Smooth muscle cell (in vitro differentiated cells): ENCODE measurements around the gene TLN1. TPM values are rescaled to one million over a fixed set of nuclear protein-coding genes. Genes with fewer than 3 reads are reported as not detected.

ENCODE experiments used
- DNase-seq: peaks from one replicate; lab custom pipeline; 2025; ENCODE audit not compliant: unreplicated experiment; lab: John Stamatoyannopoulos, UW
- H2AFZ ChIP-seq: fragments of 200-600 bp; sonication (generic); 2 replicates; pipeline ENCODE4 v1.6.0; 2016; ENCODE audit warnings: antibody characterized with exemption, low read depth, mild to moderate bottlenecking
- H3F3A ChIP-seq: fragments of 200-600 bp; sonication (generic); 2 replicates; pipeline ENCODE4 v1.6.0; 2017; ENCODE audit warnings: antibody characterized with exemption, low read depth
- H3K27ac ChIP-seq: fragments of 200-600 bp; sonication (generic); 2 replicates; pipeline ENCODE4 v1.5.1; 2016; ENCODE audit warnings: low read depth, mild to moderate bottlenecking
- H3K27me3 ChIP-seq: fragments of 200-600 bp; sonication (generic); 2 replicates; pipeline ENCODE4 v1.6.1; 2016; ENCODE audit warnings: low read depth, mild to moderate bottlenecking
- H3K36me3 ChIP-seq: fragments of 200-600 bp; sonication (generic); 2 replicates; pipeline ENCODE4 v1.5.1; 2016; ENCODE audit warnings: low read depth
- H3K4me1 ChIP-seq: fragments of 200-600 bp; sonication (generic); 2 replicates; pipeline ENCODE4 v1.5.1; 2016; ENCODE audit warnings: low read depth
- H3K4me2 ChIP-seq: fragments of 200-600 bp; sonication (generic); 2 replicates; pipeline ENCODE4 v1.6.0; 2016; ENCODE audit warnings: mild to moderate bottlenecking
- H3K4me3 ChIP-seq: fragments of 200-600 bp; sonication (generic); 2 replicates; pipeline ENCODE4 v1.5.1; 2016; ENCODE audit warnings: mild to moderate bottlenecking
- H3K79me2 ChIP-seq: fragments of 200-600 bp; sonication (generic); 2 replicates; pipeline ENCODE4 v1.6.0; 2016; ENCODE audit warnings: low read depth, mild to moderate bottlenecking
- H3K9ac ChIP-seq: fragments of 200-600 bp; sonication (generic); 2 replicates; pipeline ENCODE4 v1.6.0; 2016; ENCODE audit warnings: low read depth
- H3K9me3 ChIP-seq: fragments of 200-600 bp; sonication (generic); replicated peaks from 2 replicates; pipeline ENCODE4 v1.5.1; 2016; ENCODE audit warnings: low read depth
- H4K20me1 ChIP-seq: fragments of 200-600 bp; sonication (generic); 2 replicates; pipeline ENCODE4 v1.6.0; 2016; ENCODE audit warnings: low read depth
- CTCF ChIP-seq: fragments of 200-600 bp; sonication (generic); IDR thresholded peaks from 2 replicates; pipeline ENCODE4 v1.5.1; 2017; ENCODE audit warnings: borderline replicate concordance, mild to moderate bottlenecking, antibody characterized with exemption; ENCODE audit not compliant: insufficient read depth, poor library complexity, severe bottlenecking
- WGBS: methylation state at CpG from one replicate; pipeline ENCODE4 v1.1.7; 2016; ENCODE audit warnings: low lambda C conversion rate; 5-methylcytosine and 5-hydroxymethylcytosine counted together
- polyA plus RNA-seq: library from polyadenylated mRNA; unstranded; fragments of >200 nt; fragmentation: Nextera tagmentation; extraction: Ambion mirVana; gene quantifications from 2 replicates; pipeline ENCODE4 v1.2.1, GENCODE V29; 2016
- total RNA-seq: library from RNA; depleted of rRNA; stranded (reverse); fragments of >200 nt; gene quantifications from 2 replicates; pipeline ENCODE4 v1.2.3, GENCODE V29; 2014

The TLN1 gene
- total and polyA plus RNA-seq, 2 experiments from 2014 or later: 130 to 145 TPM

GRCh38 chr9:35769763-35770162 lies 37.8 kb upstream of the TLN1 start:
- H3K4me1 ChIP-seq: peaks cover under 1% of the 10 kb centered on the region
- H3K9ac ChIP-seq: no peak overlapping the region
- H3K9me3 ChIP-seq: no peaks in the 10 kb centered on the region
- no peak overlapping the region for H3K4me3 ChIP-seq
- H3K4me2 ChIP-seq: no peak overlapping the region
- H3K27me3 ChIP-seq: no peaks in the 10 kb centered on the region
- TF ChIP-seq CTCF: no peak
- no peaks in the 10 kb centered on the region for H3K79me2 ChIP-seq
- H3F3A ChIP-seq: no peaks in the 10 kb centered on the region
- H2AFZ ChIP-seq: no peak overlapping the region
- WGBS: 78% methylated on average over 1 of the region's 1 CpG
- H3K36me3 ChIP-seq: no peaks in the 10 kb centered on the region
- H3K27ac ChIP-seq: no peak overlapping the region
- no peaks in the 10 kb centered on the region for H4K20me1 ChIP-seq
- DNase-seq: no peak

DNA sequence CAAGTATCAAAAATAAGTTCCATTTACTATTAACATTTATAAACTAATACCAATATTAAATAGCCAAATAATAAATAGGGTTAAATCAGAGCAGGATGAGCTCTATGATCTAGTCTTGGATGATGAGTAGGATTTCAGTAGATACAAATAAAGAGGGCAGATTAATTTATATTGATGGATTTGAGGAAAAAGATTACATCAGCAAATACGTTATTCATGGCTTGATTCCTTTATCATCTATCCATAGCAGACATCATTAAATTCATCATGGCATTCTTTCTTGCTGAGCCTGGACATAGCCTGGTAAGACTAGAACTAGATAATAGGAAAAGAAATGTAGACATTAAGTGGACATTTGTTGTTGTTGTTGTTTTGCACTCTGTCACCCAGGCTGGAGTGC lies 35.5 kb upstream of the TLN1 start:
- no peak overlapping the region for H3K4me2 ChIP-seq
- no peak for DNase-seq
- no peak for TF ChIP-seq CTCF
- no peak overlapping the region for H3K27ac ChIP-seq
- no peaks in the 10 kb centered on the region for H3F3A ChIP-seq
- 92% methylated on average over 1 of the region's 1 CpG for WGBS
- H4K20me1 ChIP-seq: no peaks in the 10 kb centered on the region
- no peaks in the 10 kb centered on the region for H3K9me3 ChIP-seq
- H2AFZ ChIP-seq: no peak overlapping the region
- no peak overlapping the region for H3K4me3 ChIP-seq
- no peaks in the 10 kb centered on the region for H3K27me3 ChIP-seq
- H3K36me3 ChIP-seq: no peaks in the 10 kb centered on the region
- H3K9ac ChIP-seq: no peak overlapping the region
- no peaks in the 10 kb centered on the region for H3K79me2 ChIP-seq
- peaks cover 6% of the 10 kb centered on the region for H3K4me1 ChIP-seq

DNA sequence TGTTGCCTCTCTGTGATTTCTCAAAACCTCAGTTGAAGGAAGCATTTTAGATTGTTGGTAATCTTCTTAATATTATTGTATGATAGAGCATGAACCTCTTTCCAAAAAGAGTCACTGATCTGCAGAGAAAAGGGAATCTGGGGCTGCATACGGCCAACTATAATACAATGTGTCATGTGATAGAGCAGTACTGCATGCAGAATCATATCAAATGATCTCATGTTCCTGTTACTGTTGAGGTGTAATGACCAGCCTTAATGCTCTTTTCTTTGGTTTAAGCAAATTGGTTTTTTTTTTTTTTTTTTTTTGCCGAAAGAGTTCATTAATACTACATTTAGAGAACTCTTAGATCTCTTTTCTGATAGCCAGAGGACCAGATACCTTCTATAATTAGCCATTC lies 35.0 kb upstream of the TLN1 start:
- no peak overlapping the region for H3K4me3 ChIP-seq
- H3K27me3 ChIP-seq: no peaks in the 10 kb centered on the region
- no peak overlapping the region for H3K4me2 ChIP-seq
- H3K4me1 ChIP-seq: peaks cover 6% of the 10 kb centered on the region
- DNase-seq: no peak
- no peak overlapping the region for H3K9ac ChIP-seq
- TF ChIP-seq CTCF: no peak
- H2AFZ ChIP-seq: no peak overlapping the region
- WGBS: 85% methylated on average over 2 of the region's 2 CpGs
- H3K27ac ChIP-seq: no peak overlapping the region
- no peaks in the 10 kb centered on the region for H3K36me3 ChIP-seq
- H4K20me1 ChIP-seq: no peaks in the 10 kb centered on the region
- H3F3A ChIP-seq: no peaks in the 10 kb centered on the region
- no peaks in the 10 kb centered on the region for H3K9me3 ChIP-seq
- H3K79me2 ChIP-seq: no peaks in the 10 kb centered on the region

DNA sequence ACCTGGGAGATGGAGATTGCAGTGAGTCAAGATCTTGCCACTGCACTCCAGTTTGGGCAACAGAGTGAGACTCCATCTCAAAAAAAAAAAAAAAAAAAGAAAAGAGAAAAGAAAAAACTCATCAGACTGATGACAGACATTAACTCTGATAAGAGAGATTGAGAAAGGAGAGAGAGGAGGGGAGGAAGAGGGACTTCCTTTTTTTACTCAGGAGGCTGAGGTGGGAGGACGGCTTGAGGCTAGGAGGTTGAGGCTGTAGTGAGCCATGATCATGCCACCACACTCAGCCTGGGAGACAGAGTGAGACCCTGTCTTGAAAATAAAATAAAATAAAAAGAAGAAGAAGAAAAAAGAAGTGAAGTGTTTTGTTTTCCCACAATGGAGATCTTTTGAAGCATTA lies 31.8 kb upstream of the TLN1 start:
- no peaks in the 10 kb centered on the region for H3F3A ChIP-seq
- no peak overlapping the region for H3K9ac ChIP-seq
- H3K27me3 ChIP-seq: no peaks in the 10 kb centered on the region
- TF ChIP-seq CTCF: no peak
- no peak for DNase-seq
- no peak overlapping the region for H2AFZ ChIP-seq
- peaks cover 6% of the 10 kb centered on the region for H3K4me1 ChIP-seq
- WGBS: 100% methylated on average over 1 of the region's 1 CpG
- no peak overlapping the region for H3K27ac ChIP-seq
- no peak overlapping the region for H3K4me3 ChIP-seq
- no peaks in the 10 kb centered on the region for H3K36me3 ChIP-seq
- no peaks in the 10 kb centered on the region for H4K20me1 ChIP-seq
- no peaks in the 10 kb centered on the region for H3K79me2 ChIP-seq
- no peak overlapping the region for H3K4me2 ChIP-seq
- no peaks in the 10 kb centered on the region for H3K9me3 ChIP-seq
